LoVo (cell line): ENCODE measurements around the gene LLGL2.

Experiments used
- DNase-seq: peaks from one replicate; pipeline ENCODE4 v3.0.0-alpha.2; 2016; ENCODE audit warnings: low spot score

The LLGL2 gene

DNA sequence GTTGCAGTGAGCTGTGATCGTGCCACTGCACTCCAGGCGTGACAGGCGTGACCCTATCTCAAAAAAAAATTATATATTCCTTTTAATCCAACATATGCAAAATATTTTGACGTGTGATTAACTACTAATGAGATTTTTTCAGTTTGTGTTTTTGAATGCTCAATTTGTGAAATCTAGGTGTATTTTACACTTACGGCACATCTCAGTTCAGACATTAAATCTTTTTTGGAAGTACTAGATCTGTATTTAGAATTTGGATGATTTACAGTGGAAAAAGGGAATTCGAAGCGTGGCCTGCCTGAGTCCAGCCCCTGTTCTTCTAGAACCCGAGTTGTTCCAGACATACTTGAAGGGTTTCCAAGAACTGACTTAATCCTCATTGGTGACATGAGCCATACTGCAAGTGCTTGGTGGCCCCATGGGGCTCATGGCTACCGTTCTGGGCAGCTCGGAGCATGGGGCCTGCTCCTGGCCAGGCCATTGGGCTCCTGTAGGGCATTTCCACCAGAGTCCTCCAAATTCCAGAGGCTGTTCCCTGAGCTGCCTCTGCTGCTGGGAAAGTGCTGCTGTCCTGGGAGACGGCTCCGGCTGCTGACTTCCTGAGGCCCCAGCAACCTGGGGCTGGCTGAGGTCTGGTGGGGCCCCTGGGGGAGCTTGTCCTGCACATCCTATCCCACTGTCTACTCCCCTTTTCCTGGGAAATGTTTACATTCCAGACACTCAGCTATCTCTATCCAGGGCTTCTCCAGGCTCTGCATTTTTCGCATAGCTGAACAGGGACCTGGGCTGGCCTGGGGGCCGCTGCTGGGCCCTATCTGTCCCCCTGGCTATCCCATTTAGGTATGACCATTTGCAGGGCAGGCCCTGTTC is 27.2 kb downstream of the LLGL2 start:
- no peak for DNase-seq

DNA sequence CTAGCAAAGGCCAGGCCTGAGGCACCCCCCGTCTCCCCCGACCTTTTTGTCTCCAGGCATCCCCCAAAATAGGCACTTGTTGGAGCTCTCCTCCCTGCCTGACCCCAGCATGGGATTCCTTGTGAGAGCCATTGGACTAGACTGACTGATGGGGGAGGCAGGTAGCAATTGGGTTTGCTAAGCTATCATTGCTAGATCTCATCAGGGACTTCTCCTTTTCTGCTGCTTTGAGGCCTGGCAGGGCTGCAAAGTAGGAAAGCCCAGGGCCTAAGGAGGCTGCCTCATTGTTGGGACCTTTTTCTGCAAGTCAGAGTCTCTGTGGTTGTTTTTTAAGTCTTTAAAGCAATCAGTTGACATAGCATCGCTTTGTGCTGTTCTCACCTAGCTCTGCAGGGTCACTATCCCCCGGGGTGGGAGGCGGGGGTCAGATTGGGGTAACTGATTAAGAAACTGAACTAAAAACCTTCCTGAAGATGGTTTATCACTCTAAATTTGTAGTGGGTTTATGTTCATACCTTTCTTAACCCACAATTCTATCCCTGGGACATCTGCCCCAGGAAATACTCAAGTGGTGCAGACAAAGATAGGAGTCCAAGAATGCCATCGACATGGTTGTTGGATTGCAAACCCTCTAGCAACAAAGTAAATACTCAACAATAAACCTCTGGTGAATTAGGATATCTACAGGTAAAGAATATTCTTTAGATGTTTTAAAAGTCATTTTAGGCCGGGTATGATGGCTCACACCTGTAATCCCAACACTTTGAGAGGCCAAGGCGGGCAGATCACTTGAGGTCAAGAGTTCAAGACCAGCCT is 28.0 kb downstream of the LLGL2 start:
- DNase-seq: no peak

DNA sequence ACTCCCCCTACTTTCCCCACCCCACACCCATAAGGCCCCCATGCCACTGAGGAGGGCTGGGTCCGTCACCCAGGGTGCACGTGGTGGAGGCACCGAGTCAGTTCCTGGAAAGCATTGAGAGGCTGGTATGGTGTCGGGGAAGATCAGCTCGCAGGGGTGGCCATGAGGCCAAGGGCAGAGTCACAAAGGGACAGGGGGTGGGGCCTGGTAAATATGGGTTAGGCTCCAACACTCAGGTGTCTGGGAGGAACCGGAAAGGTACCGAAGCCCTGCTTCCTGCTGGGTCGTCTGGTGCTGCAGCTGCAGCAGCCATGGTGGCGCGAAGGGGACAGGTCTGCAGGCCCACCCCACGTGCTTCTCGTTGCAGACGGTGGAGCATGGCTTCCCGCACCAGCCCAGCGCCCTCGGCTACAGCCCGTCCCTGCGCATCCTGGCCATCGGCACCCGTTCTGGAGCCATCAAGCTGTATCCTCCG is 30.2 kb downstream of the LLGL2 start:
- no peak for DNase-seq

DNA sequence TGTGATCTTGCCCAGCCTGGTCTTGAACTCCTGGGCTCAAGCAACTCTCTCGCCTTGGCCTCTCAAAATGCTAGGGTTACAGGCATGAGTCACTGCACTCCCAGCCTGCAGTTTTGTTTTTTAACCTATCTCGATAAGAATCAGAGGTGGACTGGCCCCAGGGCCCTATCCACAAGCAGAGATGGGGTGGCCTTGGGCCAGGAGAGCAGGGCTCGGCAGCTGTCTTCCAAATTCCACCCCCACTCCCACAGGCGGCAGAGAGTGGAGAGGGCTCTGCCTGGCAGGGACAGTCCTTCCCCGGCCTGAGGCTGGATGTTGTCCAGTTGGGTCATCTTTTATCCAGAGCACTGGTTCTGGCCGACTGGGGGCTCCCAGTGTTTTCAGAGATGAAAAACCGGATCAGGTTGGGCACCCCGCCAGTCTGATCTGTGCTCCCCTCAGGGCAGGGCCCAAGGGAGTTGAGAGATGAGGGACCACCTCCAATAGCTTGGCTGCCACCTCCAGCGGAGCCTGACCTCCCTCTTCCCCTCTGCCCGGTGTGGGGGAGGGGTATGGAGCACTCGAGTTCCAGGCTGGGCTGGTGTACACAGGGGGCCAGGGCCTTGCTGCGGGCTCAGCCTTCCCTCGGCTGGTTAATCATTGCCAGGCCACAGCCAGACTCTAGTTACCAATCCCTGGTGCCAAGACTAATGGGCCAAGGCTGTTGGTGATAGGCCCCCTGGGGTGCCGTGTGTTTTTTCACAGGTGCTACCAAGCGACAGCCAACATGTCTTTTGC is 31.8 kb downstream of the LLGL2 start:
- peak; percentile 18 for DNase-seq

DNA sequence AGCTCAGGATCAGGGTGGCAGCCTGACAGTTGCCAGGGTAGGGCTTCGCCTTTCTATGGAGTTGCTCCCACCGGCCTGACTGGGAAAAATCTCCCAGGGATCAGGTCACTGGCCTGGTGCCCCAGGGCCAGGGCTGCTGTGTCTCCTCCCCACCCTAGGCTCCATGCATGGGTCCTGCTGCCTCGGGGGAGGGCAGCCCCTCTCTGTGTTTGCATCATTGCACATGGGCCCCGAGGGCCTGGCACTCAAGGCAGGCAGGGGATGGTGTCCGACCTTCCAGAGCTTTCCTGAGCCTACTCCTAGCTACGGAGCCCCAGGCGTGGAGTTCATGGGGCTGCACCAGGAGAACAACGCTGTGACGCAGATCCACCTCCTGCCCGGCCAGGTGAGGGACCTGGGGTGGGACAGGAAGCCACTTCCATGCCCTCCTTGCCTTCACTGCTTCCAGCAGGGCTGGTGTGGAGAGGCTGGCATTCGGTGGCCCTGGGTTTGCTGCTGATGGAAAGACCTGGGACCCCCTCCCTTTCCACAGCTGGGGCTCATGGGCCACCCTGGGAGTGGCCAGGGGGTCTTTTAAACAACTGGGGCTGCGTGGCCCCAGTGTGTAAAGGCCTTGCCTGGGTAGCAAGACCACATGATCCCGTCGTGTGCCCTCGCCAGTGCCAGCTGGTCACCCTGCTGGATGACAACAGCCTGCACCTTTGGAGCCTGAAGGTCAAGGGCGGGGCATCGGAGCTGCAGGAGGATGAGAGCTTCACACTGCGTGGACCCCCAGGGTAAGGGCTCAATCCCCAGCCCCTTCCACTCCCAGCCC is 32.6 kb downstream of the LLGL2 start:
- no peak for DNase-seq

DNA sequence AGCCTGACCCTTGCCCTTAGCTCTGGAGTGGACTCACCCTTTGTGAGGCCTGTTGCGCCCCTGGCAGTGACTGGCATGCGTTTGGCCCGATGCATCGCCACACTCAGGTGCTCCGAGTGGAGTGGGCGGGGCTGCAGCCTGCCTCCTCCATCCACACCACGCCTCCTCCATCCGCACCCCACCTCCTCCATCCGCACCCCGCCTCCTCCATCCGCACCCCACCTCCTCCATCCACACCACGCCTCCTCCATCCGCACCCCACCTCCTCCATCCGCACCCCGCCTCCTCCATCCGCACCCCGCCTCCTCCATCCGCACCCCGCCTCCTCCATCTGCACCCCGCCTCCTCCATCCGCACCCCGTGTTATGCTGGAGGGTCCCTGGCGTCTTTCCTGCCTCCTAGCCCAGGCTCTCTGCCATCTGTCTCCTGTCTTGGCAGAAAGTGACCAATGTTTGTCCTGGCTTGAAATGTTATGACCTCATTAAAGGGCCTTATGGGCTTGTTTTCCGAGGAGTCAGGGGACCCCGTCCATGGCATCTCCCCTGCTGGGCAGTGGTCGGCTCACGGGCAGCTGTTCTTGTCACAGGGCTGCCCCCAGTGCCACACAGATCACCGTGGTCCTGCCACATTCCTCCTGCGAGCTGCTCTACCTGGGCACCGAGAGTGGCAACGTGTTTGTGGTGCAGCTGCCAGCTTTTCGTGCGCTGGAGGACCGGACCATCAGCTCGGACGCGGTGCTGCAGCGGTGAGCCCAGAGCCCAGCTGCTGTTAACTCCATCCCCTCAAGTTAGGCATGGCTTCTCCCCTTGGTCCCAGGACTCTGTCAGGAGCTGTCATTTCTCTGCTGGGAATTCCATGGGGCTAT is 33.4 kb downstream of the LLGL2 start:
- DNase-seq: no peak

DNA sequence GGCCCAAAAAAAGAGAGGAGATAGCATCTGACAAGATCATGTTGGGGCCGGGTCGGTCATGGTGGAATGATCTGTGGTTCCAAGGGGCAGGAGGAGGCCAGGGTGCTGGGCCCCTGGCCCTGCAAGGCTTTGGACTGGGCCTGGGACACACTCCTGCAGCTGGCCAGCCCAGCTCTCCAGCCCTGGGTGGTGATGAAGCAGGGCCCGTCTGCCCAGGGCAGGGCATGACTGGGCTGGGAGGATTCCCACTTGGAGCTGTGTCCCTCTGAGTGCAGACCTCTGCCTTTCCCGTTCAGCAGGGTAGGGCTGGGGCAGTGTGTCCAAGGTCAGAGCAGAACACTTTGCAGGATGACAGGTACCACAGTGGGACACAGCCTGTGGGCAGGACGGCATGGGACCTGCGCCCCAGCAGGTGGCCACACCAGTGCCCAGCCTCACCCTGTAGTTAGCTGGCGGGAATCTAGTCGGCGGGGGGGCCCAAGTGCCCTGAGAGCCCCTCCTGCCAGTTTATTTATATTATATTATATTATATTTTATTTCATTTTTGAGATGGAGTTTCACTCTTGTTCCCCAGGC is 34.5 kb downstream of the LLGL2 start:
- no peak for DNase-seq

DNA sequence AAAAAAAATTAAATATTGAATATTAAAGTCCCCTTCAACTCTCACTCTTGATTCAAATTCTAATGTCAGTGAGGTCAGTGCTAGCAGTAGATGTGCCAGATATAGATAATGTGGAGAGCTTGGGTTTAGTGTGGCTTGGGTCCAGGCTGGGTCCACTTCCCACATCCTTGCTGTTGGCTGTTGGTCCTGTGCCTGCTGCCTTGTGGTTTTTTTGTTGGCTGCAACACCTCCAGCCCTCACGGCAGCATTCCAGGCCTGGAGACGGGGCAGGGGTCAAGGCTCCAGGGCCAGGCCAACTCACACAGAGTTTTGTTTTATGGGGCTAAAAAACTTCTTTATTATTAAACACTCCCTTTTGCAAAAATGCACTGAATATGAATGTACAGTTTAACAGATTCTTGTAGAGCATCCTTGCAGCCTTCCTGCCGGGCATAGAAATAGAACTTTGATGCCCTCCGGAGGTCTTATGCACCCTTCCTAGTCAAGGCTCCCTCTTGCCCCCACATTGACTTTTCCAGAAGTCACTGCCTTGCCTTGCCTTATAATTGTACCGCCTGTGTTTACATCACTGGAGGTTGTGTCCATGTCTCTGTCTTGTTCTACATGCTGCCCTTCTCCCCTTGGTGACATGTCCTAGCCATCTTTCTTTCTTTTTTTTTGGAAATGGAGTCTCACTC is 36.6 kb downstream of the LLGL2 start:
- peak; percentile 12 for DNase-seq

DNA sequence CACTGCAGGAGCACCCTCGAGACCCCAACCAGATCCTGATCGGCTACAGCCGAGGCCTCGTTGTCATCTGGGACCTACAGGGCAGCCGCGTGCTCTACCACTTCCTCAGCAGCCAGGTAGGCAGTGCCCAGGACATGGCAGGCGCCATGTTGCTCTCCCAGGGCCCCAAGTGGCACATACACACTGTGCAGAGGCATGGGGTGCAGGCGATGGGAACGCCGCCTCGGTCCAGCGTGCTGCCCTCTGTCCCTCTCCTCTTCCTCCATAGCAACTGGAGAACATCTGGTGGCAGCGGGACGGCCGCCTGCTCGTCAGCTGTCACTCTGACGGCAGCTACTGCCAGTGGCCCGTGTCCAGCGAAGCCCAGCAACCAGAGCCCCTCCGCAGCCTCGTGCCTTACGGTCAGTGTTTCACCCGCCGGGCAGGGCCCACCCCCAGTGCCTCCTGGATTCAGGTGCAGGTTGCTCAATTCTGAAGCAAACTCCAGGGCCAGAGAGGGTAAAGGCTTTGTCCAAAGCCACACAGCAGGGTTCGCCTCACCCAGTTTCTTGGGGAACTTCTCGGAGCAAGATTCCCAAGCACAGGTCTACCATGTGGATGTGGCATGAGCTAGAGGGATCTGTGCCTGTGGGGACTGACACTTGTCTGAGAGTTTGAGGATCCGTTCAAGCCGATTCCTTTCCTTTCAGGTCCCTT is 37.7 kb downstream of the LLGL2 start:
- DNase-seq: no peak

DNA sequence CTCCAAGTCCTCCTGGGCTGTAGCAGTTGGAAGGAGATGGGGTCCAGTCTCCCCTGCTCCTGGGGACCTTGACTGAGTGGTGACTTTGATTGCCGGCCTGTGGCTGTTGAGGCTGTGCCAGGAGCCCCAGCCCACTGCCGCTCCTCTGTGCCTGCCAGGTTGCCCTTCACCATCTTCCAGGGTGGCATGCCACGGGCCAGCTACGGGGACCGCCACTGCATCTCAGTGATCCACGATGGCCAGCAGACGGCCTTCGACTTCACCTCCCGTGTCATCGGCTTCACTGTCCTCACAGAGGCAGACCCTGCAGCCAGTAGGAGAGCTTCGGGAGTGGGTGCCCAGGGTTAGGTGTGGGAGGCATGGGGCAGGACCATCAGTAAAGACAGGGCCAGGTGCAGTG is 38.7 kb downstream of the LLGL2 start:
- DNase-seq: no peak

DNA sequence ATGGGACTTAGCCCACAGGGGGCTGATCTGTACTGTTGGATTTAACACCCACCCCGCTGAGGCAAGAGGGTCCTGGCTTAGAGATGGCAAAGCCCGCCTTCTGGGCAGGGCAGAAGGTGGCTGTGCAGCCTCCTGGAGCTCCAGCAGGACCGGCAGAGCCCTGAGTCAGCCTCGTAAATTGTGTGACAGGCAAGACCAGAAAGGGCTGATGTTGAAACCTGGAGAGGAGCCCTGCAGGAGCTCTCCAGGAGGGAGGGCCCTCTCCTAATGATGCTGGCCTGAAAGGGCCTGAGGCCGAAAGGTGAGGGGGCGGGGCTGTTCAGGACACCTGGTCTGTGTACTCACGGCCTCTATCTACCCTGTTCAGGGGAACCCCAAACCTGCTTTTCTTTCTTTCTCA is 39.6 kb downstream of the LLGL2 start:
- DNase-seq: no peak

DNA sequence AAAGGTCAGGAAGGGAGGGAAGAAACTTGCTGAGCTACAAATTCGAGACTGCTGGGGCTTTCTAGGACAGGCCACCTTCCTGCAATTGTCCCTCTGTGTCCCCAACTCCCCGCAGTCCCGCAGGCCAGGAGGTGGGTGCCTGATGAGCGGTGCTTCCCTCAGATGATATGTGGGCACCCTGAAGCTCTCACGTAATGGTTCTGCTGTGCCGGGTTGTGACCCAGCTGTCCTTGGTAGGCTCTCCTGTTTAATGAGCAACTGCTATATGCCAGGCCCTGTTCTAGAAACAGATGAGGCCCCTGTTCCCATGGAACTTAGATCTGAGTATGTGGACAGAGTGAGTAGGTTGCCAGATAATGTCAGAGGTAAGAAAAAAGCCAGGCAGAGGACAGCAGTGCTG is 40.1 kb downstream of the LLGL2 start:
- DNase-seq: no peak

DNA sequence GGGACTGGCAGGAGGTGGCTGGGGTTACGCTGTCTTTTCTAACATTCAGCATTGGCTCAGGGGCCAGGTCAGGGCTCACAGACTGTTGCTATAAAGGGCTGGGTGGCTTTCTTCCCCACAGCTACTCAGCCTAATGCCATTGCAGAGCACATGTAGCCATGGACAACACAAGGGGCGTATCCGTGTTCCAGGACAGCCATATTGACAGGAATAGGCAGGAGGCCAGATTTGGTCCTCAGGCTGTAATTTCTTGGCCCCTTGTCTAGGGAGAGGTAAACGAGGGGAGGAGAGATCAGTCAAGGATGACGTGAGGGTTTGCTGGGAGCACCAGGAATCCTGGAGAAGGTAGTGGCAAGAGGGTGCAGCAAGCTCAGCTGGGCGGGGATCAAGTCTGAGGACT is 40.9 kb downstream of the LLGL2 start:
- DNase-seq: no peak

DNA sequence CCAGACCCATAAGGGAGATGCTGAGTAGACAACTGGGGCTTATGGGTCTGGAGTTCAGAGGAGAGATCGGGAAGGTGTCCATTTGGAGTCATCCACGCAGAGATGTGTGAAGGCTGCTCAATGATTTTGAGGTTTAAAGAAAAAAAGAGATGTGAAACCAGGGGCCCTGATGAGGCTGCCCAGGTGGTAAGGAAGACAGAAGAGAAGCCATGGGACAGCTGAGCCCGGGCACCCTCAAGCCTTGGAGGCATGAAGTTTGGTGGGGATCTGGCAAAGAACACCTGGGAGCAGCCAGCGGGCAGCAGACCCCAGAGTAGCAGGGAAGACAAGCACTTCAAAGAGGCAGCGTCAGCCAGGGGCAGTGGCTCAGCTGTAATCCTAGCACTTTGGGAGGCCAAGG is 41.3 kb downstream of the LLGL2 start:
- no peak for DNase-seq

DNA sequence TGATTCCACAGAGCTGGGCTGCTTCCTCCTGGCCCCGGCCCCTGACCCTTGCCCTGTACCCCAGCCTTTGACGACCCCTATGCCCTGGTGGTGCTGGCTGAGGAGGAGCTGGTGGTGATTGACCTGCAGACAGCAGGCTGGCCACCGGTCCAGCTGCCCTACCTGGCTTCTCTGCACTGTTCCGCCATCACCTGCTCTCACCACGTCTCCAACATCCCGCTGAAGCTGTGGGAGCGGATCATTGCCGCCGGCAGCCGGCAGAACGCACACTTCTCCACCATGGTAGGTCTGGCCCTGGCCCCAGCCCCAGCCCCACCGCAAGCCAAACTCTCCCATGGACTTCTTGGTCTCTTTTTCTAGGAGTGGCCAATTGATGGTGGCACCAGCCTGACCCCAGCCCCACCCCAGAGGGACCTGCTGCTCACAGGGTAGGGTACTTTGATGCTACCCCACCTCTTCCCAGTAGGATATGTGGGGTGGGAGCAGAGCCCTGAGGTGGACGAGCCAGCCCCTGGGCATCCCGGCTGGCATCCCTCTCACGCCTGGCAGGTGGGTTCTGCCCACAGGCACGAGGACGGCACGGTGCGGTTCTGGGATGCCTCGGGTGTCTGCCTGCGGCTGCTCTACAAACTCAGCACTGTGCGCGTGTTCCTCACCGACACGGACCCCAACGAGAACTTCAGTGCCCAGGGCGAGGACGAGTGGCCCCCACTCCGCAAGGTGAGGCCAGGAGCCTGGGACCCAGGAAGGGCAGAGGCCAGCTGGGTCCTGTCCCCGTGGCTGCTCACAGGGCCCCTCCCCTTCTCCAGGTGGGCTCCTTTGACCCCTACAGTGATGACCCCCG is 43.1 kb downstream of the LLGL2 start:
- DNase-seq: no peak

DNA sequence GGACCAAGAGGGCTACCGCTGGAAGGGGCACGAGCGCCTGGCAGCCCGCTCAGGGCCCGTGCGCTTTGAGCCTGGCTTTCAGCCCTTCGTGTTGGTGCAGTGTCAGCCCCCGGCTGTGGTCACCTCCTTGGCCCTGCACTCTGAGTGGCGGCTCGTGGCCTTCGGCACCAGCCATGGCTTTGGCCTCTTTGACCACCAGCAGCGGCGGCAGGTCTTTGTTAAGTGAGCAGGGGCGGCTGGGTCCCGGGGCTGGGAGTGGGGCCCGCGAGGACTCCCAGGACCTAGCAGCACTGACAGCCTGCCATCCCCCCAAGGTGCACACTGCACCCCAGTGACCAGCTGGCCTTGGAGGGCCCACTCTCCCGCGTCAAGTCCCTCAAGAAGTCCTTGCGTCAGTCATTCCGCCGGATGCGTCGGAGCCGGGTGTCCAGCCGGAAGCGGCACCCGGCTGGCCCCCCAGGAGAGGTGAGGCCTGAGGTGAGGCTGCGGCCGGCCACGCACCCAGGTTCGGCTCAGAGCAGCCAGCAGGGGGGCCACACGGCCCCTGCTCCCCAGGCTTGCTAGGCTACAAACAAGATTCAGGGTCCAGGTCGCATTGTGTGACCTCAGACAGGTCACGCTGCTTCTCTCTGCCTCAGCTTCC is 44.7 kb downstream of the LLGL2 start:
- DNase-seq: no peak

DNA sequence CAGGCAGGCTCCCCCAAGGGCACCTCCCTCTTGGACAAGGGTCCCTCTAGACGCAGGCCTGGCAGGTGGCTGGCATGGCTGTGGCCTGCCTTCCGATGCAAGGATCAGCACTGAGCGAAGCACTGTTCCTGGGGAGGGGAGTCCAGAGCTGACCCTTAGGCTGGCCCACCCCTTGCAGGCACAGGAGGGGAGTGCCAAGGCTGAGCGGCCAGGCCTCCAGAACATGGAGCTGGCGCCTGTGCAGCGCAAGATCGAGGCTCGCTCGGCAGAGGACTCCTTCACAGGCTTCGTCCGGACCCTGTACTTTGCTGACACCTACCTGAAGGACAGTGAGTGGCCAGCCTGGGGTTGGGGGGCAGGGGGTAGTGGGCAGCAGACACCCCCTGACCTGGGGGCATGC is 45.3 kb downstream of the LLGL2 start:
- no peak for DNase-seq
